GM19193 (cell line): Measurements from ENCODE around the gene CSE1L.
A peak's percentile ranks its signal among the peaks of the same experiment; 100 is the strongest.

Experiments
- POLR2A ChIP-seq: IDR thresholded peaks from 4 replicates; pipeline ENCODE4 v1.6.1; 2011; ENCODE audit not compliant: insufficient read depth, insufficient read length; ENCODE audit errors: extremely low read depth

CSE1L gene, protein sequence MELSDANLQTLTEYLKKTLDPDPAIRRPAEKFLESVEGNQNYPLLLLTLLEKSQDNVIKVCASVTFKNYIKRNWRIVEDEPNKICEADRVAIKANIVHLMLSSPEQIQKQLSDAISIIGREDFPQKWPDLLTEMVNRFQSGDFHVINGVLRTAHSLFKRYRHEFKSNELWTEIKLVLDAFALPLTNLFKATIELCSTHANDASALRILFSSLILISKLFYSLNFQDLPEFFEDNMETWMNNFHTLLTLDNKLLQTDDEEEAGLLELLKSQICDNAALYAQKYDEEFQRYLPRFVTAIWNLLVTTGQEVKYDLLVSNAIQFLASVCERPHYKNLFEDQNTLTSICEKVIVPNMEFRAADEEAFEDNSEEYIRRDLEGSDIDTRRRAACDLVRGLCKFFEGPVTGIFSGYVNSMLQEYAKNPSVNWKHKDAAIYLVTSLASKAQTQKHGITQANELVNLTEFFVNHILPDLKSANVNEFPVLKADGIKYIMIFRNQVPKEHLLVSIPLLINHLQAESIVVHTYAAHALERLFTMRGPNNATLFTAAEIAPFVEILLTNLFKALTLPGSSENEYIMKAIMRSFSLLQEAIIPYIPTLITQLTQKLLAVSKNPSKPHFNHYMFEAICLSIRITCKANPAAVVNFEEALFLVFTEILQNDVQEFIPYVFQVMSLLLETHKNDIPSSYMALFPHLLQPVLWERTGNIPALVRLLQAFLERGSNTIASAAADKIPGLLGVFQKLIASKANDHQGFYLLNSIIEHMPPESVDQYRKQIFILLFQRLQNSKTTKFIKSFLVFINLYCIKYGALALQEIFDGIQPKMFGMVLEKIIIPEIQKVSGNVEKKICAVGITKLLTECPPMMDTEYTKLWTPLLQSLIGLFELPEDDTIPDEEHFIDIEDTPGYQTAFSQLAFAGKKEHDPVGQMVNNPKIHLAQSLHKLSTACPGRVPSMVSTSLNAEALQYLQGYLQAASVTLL

DNA sequence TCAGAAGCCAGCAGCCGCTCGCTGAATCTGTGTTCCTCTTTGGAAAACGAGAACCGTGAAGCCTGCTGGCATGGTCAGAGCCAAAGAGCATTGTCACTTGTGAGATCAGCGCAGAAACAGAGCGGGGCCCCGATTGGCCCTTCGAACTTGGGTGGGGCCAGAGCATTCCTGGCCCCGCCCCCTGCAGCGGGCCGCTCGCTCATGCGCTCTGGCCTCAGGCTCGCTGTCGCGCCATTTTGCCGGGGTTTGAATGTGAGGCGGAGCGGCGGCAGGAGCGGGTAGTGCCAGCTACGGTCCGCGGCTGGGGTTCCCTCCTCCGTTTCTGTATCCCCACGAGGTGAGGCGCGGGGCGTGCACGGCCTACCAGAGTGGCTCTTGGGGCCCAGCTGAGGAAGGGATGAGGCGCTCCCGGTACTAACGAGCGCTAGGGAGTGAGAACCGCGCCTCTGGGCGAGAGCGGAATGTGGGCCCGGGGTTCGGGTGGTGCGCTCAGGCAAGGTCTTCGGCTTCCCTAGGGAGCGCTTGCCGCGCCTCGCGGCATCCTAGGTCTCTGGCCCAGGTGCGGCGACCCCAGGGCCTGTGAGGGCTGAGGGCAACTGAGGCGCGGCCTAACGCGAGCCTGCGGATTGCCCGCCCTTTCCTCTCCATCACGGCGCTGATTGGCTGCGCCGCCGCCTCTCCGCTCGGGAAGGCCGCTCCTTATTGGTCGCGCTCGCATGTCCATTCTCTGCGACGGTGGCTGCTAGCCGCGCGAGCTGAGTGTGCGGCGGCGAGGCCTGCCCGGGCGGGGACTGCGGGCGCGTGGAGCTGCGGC is at the start of gene CSE1L:
Gene CSE1L, plus strand, starts transcription at position 226 of the 814 bp plus-strand sequence. CDS start 12,152 bp downstream, outside the sequence.
- TF ChIP-seq POLR2A, result peak; percentile 91

DNA sequence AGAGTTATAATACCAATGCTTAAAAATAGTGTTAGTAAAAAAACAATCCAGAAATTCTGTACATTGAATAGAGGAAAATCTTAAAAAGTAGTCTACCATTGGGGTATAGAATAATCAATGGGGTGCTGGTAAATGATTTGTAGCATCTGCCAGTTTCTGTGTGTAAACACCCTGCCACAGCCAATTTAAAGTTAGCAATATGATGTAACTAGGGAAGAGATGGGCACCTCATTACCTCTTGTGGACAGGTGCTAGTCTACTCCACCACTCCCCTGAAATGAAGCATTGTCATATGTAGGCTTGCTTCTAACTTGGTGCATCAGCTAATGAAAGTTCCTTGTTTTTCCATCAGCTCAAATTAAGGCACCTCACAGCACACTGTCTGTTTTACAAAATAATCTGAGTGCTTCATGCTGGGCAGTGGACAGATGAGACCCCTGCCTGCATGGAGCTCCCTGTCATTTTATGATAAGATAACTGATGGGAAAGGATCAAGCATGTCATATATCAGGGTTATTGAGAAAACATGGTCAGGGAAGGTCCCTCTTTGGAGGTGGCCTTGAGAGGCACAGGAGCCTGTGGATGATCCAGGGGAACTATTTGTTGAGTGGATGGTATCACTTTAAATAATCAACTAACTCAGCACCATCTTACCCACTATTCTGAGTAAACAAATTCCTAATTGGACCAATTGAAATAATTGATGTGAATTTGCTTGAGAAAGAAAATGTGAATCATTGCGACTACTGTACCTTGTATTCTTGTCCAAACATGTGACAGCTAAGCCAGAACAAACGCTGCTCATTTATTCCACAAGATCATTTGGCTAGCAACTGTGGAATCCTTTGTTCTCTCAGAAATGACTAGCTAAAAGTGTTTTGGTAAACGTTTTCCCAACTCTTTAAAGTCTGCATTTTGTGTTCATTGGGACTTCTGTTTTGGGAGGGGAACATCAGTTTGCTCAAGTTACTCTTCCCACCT is 45.9 kb upstream of the CSE1L start:
- no peak for TF ChIP-seq POLR2A

DNA sequence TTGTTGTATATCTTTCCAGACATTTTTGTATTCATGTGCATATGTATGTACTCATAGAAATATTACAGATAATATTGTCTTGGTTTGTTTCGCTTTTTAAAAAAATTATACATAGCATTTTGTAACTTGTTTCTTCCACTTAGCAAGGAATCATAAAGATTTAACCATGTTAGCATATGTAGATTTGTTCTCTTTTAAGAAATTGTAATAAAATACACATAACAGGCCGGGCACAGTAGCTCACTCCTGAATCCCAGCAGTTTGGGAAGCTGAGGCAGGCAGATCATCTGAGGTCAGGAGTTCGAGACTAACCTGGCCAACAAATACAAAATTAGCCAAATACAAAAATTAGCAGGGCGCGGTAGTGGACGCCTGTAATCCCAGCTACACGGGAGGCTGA is 44.4 kb upstream of the CSE1L start:
- no peak for TF ChIP-seq POLR2A

DNA sequence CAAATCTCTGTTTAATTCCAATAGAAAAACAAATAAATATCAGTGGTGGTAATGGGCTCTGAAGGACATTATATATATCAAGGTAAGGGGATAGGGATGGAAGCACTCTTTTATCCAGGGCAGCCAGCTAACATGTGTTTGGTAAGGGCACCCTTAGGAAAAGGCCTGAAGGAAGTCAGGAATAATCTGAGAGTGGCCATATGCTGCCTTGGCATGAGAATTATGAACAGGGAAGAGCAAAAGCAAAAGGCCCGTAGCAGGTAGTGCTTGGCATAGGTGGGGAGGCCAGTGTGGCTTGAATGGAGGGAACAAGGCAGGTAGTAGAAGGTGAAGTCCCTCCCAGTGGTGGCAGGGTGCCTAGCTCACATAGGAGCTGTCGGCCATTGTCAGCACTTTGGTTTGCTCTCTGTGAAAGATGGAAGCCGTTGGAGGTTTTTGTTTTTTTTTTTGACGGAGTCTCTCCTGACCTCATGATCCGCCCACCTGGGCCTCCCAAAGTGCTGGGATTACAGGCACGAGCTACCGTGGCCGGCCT is 39.6 kb upstream of the CSE1L start:
- TF ChIP-seq POLR2A, result no peak

DNA sequence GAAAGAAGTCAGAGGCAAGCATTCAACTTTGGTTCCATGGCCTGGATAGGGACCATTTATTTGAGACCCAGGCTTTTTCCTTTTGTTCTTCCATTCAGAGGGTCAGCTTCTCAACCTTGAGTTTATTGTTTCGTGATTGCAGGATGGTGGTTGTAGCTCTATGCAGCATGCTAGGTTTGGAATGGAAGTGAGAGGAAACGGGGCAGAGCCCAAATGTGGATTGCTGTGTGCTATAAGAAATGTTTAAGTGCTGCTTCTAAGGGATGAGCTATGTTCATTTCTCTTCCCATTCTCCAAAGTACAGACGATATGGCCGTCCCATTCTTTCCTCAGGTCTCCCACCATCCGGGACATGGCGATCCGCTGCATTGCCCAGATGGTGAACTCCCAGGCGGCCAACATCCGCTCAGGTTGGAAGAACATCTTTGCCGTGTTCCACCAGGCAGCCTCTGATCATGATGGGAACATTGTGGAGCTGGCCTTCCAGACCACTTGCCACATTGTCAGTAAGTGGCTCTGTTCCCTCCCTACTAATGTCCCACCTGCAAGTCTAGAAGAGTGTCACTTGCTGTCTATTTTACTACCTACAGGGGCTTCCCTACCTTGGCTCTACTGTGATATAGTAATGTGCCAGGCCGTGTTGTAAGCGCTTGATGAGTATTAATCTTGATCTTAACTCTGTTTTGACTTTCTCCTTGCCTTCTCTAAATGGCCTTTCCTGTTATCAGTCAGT is 36.0 kb upstream of the CSE1L start:
- no peak for TF ChIP-seq POLR2A

DNA sequence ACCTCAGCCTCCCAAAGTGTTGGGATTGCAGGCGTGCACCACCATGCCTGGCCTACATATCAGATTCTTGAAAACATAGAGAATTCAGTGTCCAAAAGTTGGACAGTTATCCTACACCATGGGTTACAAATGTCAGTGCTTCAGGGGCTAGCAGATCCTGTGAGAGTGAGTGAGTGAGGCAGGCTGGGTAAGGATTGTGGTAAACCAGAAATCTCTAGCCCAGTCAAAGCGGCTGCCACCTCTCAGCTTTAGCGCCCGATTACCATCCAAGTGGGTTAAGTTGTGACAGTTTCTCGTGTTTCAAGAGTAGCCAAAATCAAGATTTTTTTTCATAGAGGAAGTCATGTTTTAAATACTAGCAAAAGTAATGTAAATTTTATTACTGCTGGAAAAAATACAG is 21.9 kb upstream of the CSE1L start:
- no peak for TF ChIP-seq POLR2A

DNA sequence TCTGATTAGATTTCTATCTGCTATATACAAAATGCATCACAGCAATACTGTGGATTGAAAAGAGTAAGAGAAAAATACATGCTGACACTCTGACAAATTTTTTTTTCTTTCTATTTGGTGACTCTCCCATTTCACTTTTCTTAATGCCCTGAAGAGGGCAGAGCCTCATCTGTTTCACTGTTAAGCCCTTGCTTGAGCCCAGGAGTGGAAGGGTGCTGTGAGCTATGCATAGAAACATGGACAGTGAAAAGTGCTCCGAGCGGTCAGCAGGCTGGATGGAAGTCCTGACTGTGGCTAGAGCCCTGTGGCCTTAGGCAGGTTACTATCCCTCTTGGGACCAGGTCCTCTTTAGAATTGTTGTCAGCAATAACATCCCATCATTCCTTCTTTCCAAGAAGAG is 17.4 kb upstream of the CSE1L start:
- no peak for TF ChIP-seq POLR2A

DNA sequence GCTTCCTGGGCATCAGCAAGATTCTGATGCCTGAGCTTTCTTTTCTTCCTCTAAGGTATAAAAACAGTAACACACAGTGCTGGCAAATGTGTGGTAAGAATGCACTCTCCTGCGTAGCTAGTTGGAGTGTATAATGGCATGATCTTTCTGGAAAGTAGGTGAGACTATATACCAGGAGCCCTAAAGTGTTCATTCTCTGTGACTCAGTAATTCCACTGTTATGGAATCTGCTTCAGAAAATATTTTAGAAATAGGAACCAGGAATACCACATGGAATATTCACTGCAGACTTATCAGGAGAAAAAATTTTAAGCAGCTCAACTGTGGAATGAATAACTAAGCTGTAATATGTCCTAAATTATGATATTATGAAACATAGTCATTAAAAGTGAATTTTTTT is 16.9 kb upstream of the CSE1L start:
- TF ChIP-seq POLR2A, result no peak

DNA sequence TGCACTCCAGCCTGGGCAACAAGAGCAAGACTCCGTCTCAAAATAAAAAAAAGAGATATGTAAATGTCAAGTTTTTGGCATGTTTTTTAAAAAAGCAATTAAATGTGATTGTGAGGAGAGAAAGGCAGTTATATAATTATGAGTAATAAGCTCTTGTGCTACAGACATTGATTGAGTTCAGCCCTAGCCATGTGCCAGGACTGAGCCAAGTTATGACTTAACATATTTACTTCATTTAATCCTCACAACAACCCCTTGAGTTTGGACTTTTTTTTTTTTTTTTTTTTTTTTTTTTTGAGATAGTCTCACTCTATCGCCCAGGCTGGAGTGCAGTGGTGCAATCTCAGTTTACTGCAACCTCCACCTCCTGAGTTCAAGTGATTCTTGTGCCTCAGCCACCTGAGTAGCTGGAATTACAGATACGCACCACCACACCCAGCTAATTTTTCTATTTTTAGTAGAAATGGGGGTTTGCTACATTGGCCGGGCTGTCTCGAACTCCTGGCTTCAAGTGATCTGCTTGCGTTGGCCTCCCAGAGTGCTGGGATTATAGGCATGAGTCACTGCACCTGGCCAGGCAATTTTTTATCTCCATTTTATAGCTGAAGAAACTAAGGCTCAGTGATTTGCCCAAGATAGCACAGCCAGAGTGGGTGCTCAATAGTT is 15.0 kb upstream of the CSE1L start:
- TF ChIP-seq POLR2A, result no peak

DNA sequence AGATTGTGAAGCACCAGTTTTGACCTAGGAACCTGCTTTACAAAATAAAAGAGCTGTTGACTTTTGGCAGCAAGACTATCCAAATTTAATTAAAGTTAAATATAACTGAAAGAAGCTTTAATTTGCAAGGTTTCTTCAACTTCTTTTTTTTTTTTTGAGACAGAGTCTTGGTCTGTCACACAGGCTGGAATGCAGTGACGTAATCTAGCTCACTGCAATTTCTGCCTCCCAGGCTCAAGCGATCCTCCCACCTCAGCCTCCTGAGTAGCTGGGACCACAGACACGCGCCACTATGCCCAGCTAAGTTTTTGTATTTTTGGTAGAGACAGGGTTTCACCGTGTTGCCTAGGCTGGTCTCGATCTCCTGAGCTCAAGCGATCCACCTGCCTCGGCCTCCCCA is 13.7 kb upstream of the CSE1L start:
- no peak for TF ChIP-seq POLR2A

DNA sequence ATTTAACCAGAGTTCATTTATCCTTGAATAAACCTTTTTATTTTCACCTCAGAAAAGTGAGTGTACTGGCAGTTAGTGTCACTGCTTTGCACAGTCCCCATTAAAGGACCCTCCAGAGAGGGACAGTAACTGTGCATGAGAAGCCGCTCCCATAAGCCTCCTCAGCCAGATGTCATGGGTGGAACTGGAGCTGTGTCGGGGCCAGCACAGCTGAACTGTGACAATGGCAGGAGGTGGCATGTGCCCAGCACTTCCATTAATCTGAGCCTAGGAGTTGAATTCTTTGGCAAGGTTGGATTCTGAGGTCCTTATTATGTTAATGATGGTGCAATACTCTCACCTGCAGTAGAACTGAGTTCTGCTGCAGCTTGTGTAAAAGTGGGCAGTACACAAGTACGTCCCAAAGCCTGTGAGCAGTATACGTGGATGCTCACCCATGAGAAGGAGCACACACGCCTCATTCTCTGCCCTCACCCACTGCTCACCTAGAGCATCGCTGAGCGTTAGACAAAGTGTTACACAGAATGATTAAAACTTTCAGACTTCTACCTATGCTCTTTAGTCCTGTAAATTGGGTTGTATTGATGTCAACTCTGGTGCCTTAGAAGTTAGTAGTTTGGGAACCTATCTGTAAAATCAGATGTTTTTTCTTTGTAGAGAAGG is 11.9 kb upstream of the CSE1L start:
- no peak for TF ChIP-seq POLR2A

DNA sequence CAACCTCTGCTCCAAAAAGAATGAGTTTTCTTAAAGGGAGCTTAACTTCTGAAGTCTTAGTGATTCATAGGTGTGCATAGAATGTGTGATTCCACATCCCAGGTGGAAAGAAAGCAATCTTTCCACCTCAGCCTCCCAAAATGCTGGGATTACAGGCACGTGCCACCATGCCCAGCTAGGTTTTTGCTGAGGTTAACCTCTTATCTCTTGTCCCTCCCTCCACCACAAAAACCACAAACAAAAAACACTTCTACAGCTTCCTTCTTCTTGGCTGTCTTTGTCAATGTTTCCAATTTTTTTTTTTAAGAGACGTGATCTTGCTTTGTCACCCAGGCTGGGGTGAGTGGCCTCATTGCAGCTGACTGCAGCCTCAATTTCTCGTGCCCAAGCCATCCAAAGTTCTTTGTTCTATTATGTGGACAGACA is 8.1 kb upstream of the CSE1L start:
- no peak for TF ChIP-seq POLR2A
